ENCODE results near the gene METTL15.

- TF ChIP-seq POLR2AphosphoS5 (IDR thresholded peaks at IDR 0.05; ENCODE audit: low read depth, low read length) (no peak), TAF1 (IDR thresholded peaks at IDR 0.05; ENCODE audit: borderline replicate concordance, insufficient read depth, low read length) (no peak), REST (IDR thresholded peaks at IDR 0.05; ENCODE audit: insufficient read depth in 1 of 2, low read depth in 2 of 2, low read length in 2 of 2) (no peak), FOXP2 (optimal IDR thresholded peaks at IDR 0.05; ENCODE audit: borderline replicate concordance, extremely low read depth, extremely low read length, insufficient read depth) (no peak), SIN3A (IDR thresholded peaks at IDR 0.05; ENCODE audit: borderline replicate concordance, insufficient read depth, low read length) (no peak)
Measured at GRCh38 chr11:28169816-28170215, 61.6 kb downstream of the METTL15 start.
